ENCODE measurements around the gene ARGLU1.

Gene ARGLU1

DNA sequence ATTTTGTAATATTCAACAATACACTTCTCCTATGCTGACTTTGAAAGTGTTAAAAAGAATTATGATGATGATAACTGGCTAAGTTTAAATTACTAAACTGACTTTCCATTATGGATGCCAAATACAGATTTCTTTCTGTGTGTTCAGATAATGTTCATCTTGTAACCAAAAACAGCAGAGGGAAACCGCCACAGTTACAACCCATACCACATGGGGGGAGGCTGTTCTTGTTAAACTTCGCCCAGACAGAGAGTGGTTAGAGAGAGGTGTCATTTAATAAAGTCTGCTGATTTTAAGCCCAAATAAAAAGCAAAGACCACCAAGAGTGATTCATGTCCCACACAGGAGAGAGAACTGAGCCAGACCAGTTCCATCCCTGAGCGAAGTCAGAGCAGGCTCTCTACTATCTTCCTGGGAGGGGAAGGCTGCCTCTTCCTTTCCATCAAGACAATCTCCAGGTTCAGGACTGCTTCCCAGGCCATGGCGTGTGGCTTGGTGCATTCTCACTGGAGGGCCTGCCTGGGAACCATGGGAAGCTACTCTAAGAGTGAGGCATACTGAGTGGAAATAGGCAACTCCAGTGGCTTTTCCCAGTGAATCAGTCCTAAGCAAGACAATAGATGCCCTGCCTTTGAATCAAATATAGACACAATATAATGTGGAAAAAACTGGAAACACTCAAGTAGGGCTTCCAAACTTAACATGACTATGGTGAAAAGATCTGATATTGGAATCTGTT, 50.7 kb downstream of the ARGLU1 start:
- H3K9me3 ChIP-seq (ENCODE audit: control insufficient read depth, insufficient read depth, low read length): no peaks in the 10 kb centered on the region
- H3K4me3 ChIP-seq (ENCODE audit: low read length): no peak overlapping the region
- H3K36me3 ChIP-seq (ENCODE audit: control insufficient read depth, insufficient read depth, low read length): no peaks in the 10 kb centered on the region
- WGBS (ENCODE audit: insufficient coverage, insufficient read length): no CpG with 5 or more reads among the region's 4 CpGs
- no peak overlapping the region for H3K27ac ChIP-seq (ENCODE audit: low read length)
- no peaks in the 10 kb centered on the region for H3K27me3 ChIP-seq (ENCODE audit: control insufficient read depth, insufficient read depth, low read length)
- H3K4me1 ChIP-seq (ENCODE audit: control insufficient read depth, insufficient read depth, low read length): peaks cover 4% of the 10 kb centered on the region; the same call in 1 of the 2 replicates
- DNase-seq (ENCODE audit: low read depth, low spot score): no peak

- H3K4me1 ChIP-seq (ENCODE audit: control insufficient read depth, insufficient read depth, low read length): peaks cover 4% of the 10 kb centered on the region; the same call in 1 of the 2 replicates
- no peak overlapping the region for H3K27ac ChIP-seq (ENCODE audit: low read length)
- no CpG with 5 or more reads among the region's 5 CpGs for WGBS (ENCODE audit: insufficient coverage, insufficient read length)
- no peaks in the 10 kb centered on the region for H3K9me3 ChIP-seq (ENCODE audit: control insufficient read depth, insufficient read depth, low read length)
- H3K27me3 ChIP-seq (ENCODE audit: control insufficient read depth, insufficient read depth, low read length): no peaks in the 10 kb centered on the region
- no peak for DNase-seq (ENCODE audit: low read depth, low spot score)
- H3K36me3 ChIP-seq (ENCODE audit: control insufficient read depth, insufficient read depth, low read length): no peaks in the 10 kb centered on the region
- H3K4me3 ChIP-seq (ENCODE audit: low read length): no peak overlapping the region
Observed at GRCh38 chr13:106515635-106516254, 52.2 kb downstream of the ARGLU1 start.

- no peaks in the 10 kb centered on the region for H3K27me3 ChIP-seq (ENCODE audit: control insufficient read depth, insufficient read depth, low read length)
- no peaks in the 10 kb centered on the region for H3K4me1 ChIP-seq (ENCODE audit: control insufficient read depth, insufficient read depth, low read length)
- DNase-seq (ENCODE audit: low read depth, low spot score): no peak
- WGBS (ENCODE audit: insufficient coverage, insufficient read length): no CpG with 5 or more reads among the region's 15 CpGs
- no peak overlapping the region for H3K27ac ChIP-seq (ENCODE audit: low read length)
- H3K36me3 ChIP-seq (ENCODE audit: control insufficient read depth, insufficient read depth, low read length): no peaks in the 10 kb centered on the region
- no peak overlapping the region for H3K4me3 ChIP-seq (ENCODE audit: low read length)
- H3K9me3 ChIP-seq (ENCODE audit: control insufficient read depth, insufficient read depth, low read length): no peaks in the 10 kb centered on the region
Observed at GRCh38 chr13:106514928-106515634, 52.9 kb downstream of the ARGLU1 start.

DNA sequence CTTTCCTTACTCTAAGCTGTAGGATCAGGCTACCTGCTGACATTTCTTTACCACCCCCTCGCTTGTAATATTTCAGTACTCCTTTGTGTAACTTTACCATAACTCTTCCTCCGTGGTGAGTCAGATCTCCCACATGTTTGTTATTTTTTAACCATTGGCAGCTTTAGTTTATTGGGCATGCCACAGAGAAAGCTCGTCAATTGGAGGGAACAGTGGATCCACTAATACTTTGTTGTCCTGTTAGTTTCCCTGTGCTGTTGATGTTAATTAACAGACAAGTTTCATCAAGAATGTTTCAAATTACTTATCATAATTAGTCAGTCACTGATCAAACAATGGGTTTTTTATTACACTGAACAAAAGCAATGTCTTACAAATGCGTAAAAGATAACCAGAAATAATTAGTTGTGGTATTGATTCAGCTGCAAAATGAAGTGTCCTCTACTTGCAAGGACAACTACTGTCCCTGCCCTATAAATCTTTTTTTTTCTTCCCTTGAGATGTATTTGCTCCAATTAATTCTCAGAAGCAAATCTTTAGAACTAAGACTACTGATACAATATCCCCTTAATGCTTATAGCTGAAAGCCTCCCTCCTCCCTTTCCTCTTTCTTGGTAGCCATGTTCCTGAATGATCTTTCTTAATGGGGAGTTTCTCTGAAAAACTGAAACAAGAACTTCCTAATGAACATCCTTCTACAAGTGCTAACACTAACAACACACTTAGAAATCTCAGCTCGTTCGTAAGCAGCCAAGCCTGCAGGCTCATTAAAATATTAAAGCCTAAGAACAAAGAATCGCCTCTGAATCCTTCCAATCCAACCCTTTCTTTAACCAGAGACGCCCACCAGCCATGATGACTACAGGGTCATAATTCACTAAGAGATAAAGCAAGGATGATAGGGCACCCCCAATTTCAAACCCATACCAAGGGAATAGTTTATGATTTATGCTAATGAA, 54.6 kb downstream of the ARGLU1 start:
- Histone ChIP-seq H3K36me3 (ENCODE audit: control insufficient read depth, insufficient read depth, low read length) (no peaks in the 10 kb centered on the region), H3K9me3 (ENCODE audit: control insufficient read depth, insufficient read depth, low read length) (no peaks in the 10 kb centered on the region), H3K27ac (ENCODE audit: low read length) (no peak overlapping the region), H3K4me3 (ENCODE audit: low read length) (no peak overlapping the region), H3K27me3 (ENCODE audit: control insufficient read depth, insufficient read depth, low read length) (no peaks in the 10 kb centered on the region), H3K4me1 (ENCODE audit: control insufficient read depth, insufficient read depth, low read length) (no peaks in the 10 kb centered on the region)
- no peak for DNase-seq (ENCODE audit: low read depth, low spot score)
- no CpG with 5 or more reads among the region's 8 CpGs for WGBS (ENCODE audit: insufficient coverage, insufficient read length)

- Histone ChIP-seq H3K4me1 (ENCODE audit: control insufficient read depth, insufficient read depth, low read length) (no peaks in the 10 kb centered on the region; the same call in 1 of the 2 replicates), H3K36me3 (ENCODE audit: control insufficient read depth, insufficient read depth, low read length) (no peaks in the 10 kb centered on the region), H3K27me3 (ENCODE audit: control insufficient read depth, insufficient read depth, low read length) (no peaks in the 10 kb centered on the region), H3K9me3 (ENCODE audit: control insufficient read depth, insufficient read depth, low read length) (no peaks in the 10 kb centered on the region), H3K4me3 (ENCODE audit: low read length) (no peak overlapping the region), H3K27ac (ENCODE audit: low read length) (no peak overlapping the region)
- no peak for DNase-seq (ENCODE audit: low read depth, low spot score)
- no CpG with 5 or more reads among the region's 11 CpGs for WGBS (ENCODE audit: insufficient coverage, insufficient read length)
Observed at GRCh38 chr13:106507560-106508274, 60.2 kb downstream of the ARGLU1 start.

DNA sequence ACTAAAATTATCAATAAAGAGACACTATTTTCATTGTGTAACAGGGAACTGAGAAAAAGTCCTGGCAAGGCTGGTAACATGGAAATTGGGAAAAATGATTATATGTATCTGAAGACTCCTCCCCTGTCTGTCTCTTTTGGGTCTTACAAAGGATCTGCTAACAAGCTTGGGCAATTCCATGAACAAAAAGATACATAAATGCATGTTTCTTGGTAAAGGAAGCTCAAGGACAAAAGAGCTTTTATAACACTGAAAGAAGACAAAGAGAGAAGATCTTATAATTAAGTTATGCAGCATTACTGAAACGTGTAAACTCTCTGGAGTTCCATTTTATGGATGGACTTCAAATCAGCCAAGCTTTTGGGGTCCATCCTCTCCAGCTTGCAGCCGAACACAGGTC, 61.7 kb downstream of the ARGLU1 start:
- Histone ChIP-seq H3K9me3 (ENCODE audit: control insufficient read depth, insufficient read depth, low read length) (no peaks in the 10 kb centered on the region), H3K4me3 (ENCODE audit: low read length) (no peak overlapping the region), H3K27me3 (ENCODE audit: control insufficient read depth, insufficient read depth, low read length) (no peaks in the 10 kb centered on the region), H3K36me3 (ENCODE audit: control insufficient read depth, insufficient read depth, low read length) (no peaks in the 10 kb centered on the region), H3K4me1 (ENCODE audit: control insufficient read depth, insufficient read depth, low read length) (no peaks in the 10 kb centered on the region; the same call in 1 of the 2 replicates), H3K27ac (ENCODE audit: low read length) (no peak overlapping the region)
- WGBS (ENCODE audit: insufficient coverage, insufficient read length): no CpG with 5 or more reads among the region's 2 CpGs
- no peak for DNase-seq (ENCODE audit: low read depth, low spot score)

GRCh38 chr13:106505732-106506131, 62.2 kb downstream of the ARGLU1 start:
- H3K27me3 ChIP-seq (ENCODE audit: control insufficient read depth, insufficient read depth, low read length): no peaks in the 10 kb centered on the region
- no peak overlapping the region for H3K27ac ChIP-seq (ENCODE audit: low read length)
- no peak for DNase-seq (ENCODE audit: low read depth, low spot score)
- no CpG with 5 or more reads among the region's 4 CpGs for WGBS (ENCODE audit: insufficient coverage, insufficient read length)
- no peaks in the 10 kb centered on the region for H3K9me3 ChIP-seq (ENCODE audit: control insufficient read depth, insufficient read depth, low read length)
- no peak overlapping the region for H3K4me3 ChIP-seq (ENCODE audit: low read length)
- no peaks in the 10 kb centered on the region; the same call in 1 of the 2 replicates for H3K4me1 ChIP-seq (ENCODE audit: control insufficient read depth, insufficient read depth, low read length)
- H3K36me3 ChIP-seq (ENCODE audit: control insufficient read depth, insufficient read depth, low read length): no peaks in the 10 kb centered on the region

DNA sequence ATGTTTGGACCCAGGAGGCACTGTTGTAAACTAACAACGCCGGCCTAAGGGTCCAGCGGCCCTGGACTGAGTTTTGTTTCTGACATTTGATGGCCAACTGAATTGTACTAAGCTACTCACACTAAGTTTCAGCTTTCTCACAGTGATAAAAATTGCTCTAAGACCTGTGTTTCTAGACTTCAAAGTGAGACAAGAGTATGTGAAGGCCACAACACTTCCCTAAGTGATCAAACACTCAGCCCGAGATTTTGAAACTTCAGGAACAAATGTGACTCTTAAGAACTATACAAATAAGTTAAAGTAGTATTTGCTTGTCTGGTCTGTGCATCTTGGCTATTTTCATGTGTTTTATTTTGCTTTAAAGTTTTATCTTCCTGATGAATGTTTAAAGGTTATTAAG, 62.6 kb downstream of the ARGLU1 start:
- Histone ChIP-seq H3K4me3 (ENCODE audit: low read length) (no peak overlapping the region), H3K9me3 (ENCODE audit: control insufficient read depth, insufficient read depth, low read length) (no peaks in the 10 kb centered on the region), H3K4me1 (ENCODE audit: control insufficient read depth, insufficient read depth, low read length) (no peaks in the 10 kb centered on the region; the same call in 1 of the 2 replicates), H3K27me3 (ENCODE audit: control insufficient read depth, insufficient read depth, low read length) (no peaks in the 10 kb centered on the region), H3K36me3 (ENCODE audit: control insufficient read depth, insufficient read depth, low read length) (no peaks in the 10 kb centered on the region), H3K27ac (ENCODE audit: low read length) (no peak overlapping the region)
- no peak for DNase-seq (ENCODE audit: low read depth, low spot score)
- WGBS (ENCODE audit: insufficient coverage, insufficient read length): no CpG with 5 or more reads among the region's 4 CpGs

DNA sequence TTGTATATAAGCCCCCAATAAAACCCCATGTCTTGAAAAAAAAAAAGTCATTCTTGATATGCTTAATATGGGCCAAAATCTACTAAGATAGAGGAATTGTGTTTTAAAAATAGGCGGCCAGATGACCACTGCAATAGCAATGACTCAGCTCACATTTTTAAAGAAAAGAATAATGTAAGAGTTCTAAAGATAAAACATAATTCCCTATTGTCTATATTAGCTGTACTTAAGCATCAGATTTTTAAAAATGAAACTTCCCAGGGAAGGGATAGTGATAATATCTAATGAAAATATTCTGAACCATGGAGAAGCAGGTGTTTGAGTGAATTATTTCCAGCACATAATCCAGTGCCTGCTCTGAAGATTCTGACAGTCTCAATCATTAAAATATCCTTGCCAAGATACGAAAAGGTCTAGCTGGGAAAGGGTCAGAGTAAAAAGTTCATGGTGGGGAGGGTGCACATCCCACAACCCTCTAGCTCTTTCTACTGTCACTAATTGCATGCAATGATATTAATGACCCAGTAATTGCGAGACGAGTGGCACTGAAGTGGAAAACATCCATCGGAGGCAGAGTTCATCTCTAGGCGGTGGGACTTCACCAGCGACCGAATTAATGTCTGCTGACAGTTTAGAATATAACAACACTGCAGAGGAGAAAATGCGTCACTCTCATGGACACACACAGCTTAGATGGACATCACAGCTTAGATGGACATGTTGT, 64.0 kb downstream of the ARGLU1 start:
- H3K36me3 ChIP-seq (ENCODE audit: control insufficient read depth, insufficient read depth, low read length): no peaks in the 10 kb centered on the region
- no peaks in the 10 kb centered on the region; the same call in 1 of the 2 replicates for H3K4me1 ChIP-seq (ENCODE audit: control insufficient read depth, insufficient read depth, low read length)
- no CpG with 5 or more reads among the region's 9 CpGs for whole genome bisulfite sequencing (ENCODE audit: insufficient coverage, insufficient read length)
- no peak for DNase-seq (ENCODE audit: low read depth, low spot score)
- H3K4me3 ChIP-seq (ENCODE audit: low read length): no peak overlapping the region
- no peaks in the 10 kb centered on the region for H3K9me3 ChIP-seq (ENCODE audit: control insufficient read depth, insufficient read depth, low read length)
- no peak overlapping the region for H3K27ac ChIP-seq (ENCODE audit: low read length)
- no peaks in the 10 kb centered on the region for H3K27me3 ChIP-seq (ENCODE audit: control insufficient read depth, insufficient read depth, low read length)

Measured in iPS DF 6.9 (cell line).